GM12801 (cell line): ENCODE results near the gene SLC27A4.

Experiments used
- TF ChIP-seq, protein P1 (sequence below): IDR thresholded peaks from one replicate; pipeline ENCODE4 v1.5.1; 2011; ENCODE audit warnings: control low read depth; ENCODE audit not compliant: insufficient read length; ENCODE audit errors: extremely low read depth

Gene SLC27A4

DNA sequence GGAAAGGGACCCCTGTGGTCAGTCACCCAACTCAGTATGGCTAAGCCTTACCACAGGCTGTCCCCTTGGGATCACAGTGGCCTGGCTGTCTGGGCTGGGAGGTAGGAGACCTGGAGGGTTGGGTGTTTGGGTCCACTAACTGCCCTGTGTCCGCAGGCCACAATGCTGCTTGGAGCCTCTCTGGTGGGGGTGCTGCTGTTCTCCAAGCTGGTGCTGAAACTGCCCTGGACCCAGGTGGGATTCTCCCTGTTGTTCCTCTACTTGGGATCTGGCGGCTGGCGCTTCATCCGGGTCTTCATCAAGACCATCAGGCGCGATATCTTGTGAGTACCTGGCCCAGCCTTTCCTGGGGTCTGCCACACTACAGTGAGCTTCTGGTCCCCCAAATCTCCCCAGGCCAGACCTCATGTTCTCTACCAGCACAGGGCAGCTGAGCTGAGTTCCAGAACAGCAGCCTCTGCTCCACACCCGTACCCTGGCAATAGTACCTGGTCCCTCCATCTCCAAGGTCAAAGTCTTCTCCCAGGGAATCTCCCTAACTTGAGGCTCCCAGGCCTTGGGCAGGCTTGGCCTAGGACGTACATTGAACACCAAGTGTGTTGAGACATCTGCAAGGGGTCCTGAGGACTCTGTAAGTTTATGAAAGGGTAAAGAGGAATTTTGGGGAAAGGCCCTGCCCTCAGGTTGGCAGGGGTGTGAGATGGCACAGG is 2.8 kb downstream of the SLC27A4 start:
- TF ChIP-seq, protein P1, sequence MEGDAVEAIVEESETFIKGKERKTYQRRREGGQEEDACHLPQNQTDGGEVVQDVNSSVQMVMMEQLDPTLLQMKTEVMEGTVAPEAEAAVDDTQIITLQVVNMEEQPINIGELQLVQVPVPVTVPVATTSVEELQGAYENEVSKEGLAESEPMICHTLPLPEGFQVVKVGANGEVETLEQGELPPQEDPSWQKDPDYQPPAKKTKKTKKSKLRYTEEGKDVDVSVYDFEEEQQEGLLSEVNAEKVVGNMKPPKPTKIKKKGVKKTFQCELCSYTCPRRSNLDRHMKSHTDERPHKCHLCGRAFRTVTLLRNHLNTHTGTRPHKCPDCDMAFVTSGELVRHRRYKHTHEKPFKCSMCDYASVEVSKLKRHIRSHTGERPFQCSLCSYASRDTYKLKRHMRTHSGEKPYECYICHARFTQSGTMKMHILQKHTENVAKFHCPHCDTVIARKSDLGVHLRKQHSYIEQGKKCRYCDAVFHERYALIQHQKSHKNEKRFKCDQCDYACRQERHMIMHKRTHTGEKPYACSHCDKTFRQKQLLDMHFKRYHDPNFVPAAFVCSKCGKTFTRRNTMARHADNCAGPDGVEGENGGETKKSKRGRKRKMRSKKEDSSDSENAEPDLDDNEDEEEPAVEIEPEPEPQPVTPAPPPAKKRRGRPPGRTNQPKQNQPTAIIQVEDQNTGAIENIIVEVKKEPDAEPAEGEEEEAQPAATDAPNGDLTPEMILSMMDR = no peak

DNA sequence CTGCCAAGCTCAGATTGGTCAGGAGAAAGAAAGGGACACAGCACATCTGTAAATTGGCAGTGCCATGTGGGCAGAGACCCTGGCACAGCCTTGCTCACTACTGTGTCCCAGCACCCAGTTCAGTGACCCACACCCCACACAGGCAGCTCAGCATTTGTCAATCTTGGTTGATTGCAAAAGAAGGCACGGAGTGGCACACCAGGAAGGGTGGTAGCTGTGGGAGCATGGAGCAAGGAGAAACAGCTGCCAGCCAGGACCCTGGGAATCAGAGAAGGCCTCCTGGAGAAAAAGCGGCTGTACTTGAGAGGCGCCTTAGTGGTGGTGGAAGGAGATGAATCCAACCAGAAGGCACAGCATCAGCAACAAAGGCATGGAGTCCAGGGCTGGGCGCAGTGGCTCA is 3.5 kb downstream of the SLC27A4 start:
- TF ChIP-seq, protein P1 = no peak

DNA sequence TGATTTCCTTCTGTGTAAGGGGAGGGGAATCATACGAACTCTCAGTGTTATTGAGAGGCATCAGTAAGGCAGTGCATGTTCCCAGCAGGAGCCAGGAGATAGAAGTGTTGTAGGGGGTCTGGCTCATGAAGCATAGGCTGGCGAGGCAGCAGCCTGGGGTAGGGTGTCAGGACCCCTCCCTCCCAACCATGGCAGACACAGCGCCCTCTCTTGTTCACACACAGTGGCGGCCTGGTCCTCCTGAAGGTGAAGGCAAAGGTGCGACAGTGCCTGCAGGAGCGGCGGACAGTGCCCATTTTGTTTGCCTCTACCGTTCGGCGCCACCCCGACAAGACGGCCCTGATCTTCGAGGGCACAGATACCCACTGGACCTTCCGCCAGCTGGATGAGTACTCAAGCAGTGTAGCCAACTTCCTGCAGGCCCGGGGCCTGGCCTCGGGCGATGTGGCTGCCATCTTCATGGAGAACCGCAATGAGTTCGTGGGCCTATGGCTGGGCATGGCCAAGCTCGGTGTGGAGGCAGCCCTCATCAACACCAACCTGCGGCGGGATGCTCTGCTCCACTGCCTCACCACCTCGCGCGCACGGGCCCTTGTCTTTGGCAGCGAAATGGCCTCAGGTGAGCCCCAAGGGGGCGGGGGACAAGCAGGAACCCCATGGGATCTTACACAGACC is 4.7 kb downstream of the SLC27A4 start:
- TF ChIP-seq, protein P1 = no peak

DNA sequence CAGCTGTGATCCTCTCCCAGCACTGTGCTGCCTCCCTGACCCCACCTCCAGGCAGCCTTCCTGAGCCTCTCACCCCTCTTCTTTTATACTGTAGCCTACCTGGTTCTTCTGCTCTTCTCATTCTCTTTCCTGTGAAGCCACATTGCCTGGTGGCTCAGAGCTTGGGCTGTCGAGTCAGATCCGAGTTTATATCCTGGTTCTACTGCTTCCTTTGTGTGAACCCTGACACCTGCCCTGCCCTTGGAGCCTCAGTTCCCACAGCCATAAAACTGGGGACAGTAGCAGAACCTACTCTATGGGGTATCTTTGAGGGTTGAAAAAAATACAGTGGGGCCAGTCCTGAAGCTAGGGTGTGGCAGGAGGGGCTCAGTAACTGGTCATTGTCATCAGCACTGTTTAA is 8.8 kb downstream of the SLC27A4 start:
- TF ChIP-seq, protein P1 = no peak

DNA sequence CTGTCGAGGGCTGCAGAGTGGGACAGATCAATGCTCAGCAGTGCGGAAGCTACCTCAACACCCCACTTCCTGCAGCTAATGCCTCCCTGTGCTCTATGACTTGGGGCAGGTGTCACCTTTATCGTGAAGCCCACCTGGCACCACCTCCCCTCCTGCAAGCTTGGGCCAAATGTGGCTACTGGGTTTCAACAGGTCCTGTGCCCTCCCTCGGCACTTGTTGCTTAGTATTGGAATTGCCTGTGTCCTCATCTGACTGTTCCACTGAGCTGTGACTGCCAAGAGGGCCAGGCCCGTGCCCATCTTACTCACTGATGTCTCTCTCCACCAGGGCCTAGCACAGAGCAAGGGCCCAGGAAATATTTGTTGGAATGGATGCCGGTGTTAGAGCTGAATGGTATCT is 9.4 kb downstream of the SLC27A4 start:
- TF ChIP-seq, protein P1 = no peak

DNA sequence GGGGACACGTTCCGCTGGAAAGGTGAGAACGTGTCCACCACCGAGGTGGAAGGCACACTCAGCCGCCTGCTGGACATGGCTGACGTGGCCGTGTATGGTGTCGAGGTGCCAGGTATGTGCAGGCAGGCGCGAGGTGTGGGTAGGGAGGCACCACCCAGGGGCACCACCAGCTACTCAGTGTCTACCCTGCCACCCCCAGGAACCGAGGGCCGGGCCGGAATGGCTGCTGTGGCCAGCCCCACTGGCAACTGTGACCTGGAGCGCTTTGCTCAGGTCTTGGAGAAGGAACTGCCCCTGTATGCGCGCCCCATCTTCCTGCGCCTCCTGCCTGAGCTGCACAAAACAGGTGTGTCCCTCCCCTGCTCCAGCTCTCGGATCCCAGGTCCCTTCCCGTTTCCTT is 15.1 kb downstream of the SLC27A4 start:
- TF ChIP-seq, protein P1 = no peak

DNA sequence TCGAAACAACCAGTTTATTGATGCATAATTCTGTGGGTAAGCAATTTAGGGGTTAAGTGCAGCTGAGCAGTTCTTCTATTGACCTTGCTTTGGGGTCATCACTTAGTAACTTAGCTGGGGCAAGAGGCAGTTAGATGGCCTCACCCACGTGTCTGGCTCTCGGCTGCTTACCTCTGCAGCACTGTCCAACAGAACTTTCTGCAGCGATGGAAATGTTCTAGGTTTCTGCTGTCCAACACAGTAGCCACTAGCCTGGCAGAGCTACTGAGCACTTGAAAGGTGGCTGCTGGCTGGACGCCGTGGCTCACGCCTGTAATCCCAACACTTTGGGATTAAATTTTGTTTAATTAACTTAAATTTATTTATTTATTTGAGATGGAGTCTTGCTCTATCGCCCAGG is 17.8 kb downstream of the SLC27A4 start:
- TF ChIP-seq, protein P1 = no peak
